Gastroesophageal sphincter (tissue), 4 donors: ENCODE measurements around the gene DHRS12. TPM values are rescaled to one million over a fixed set of nuclear protein-coding genes. Genes with fewer than 3 reads are reported as not detected.

Experiments used
- ATAC-seq: fragments of 150-250 bp; one replicate; pipeline ENCODE4 v1.9.1; 2016; ENCODE audit warnings: mild to moderate bottlenecking, moderate library complexity
- H3K27ac ChIP-seq, 4 donors: fragments of 200-600 bp; sonication (generic) in 3 of 4; 1 replicate in 3 of 4; 2 replicates in 1 of 4; pipeline ENCODE4 v1.5.1; 2016 to 2019
- H3K27me3 ChIP-seq: fragments of 200-600 bp; sonication (generic); one replicate; pipeline ENCODE4 v1.5.1; 2019
- H3K36me3 ChIP-seq, 2 donors: fragments of 200-600 bp; sonication (generic); one replicate each; pipeline ENCODE4 v1.5.1; 2019; ENCODE audit warnings: control low read depth in 1 of 2
- H3K4me1 ChIP-seq, 3 donors: fragments of 200-600 bp; sonication (generic); 1 replicate in 2 of 3; 2 replicates in 1 of 3; pipeline ENCODE4 v1.5.1; 2016 to 2019; ENCODE audit warnings: control low read depth in 2 of 3
- H3K4me3 ChIP-seq, 2 donors: fragments of 200-600 bp; sonication (generic); one replicate each; pipeline ENCODE4 v1.5.1; 2019; ENCODE audit warnings: mild to moderate bottlenecking in 1 of 2, moderate library complexity in 1 of 2
- H3K9me3 ChIP-seq, 3 donors: fragments of 200-600 bp; sonication (generic); one replicate each; pipeline ENCODE4 v1.5.1; 2017 to 2019; ENCODE audit warnings: control low read depth in 2 of 3
- CTCF ChIP-seq, 4 experiments: fragments of 200-600 bp in 2 of 4; fragments of 450-650 bp in 2 of 4; sonication (generic) in 1 of 4; IDR thresholded peaks; one replicate each; pipeline ENCODE4 v1.5.1; 2017 to 2019; ENCODE audit warnings: antibody characterized with exemption in 4 of 4, mild to moderate bottlenecking in 2 of 4, moderate library complexity in 2 of 4
- EP300 ChIP-seq: sonication (generic); formaldehyde crosslinking; IDR thresholded peaks from one replicate; pipeline ENCODE4 v1.6.1; 2017; ENCODE audit warnings: antibody characterized with exemption, mild to moderate bottlenecking
- POLR2A ChIP-seq, 2 donors: fragments of 450-650 bp; IDR thresholded peaks; one replicate each; pipeline ENCODE4 v1.6.1; 2017; ENCODE audit warnings: antibody characterized with exemption in 2 of 2, mild to moderate bottlenecking in 2 of 2, moderate library complexity in 1 of 2
- POLR2AphosphoS5 ChIP-seq: sonication (generic); formaldehyde crosslinking; IDR thresholded peaks from one replicate; pipeline ENCODE4 v1.6.1; 2017; ENCODE audit warnings: antibody characterized with exemption
- WGBS, 2 donors: methylation state at CpG; one replicate each; pipeline ENCODE4 v1.1.5; 2018; ENCODE audit warnings: low coverage in 1 of 2; 5-methylcytosine and 5-hydroxymethylcytosine counted together
- total RNA-seq, 4 donors: library from RNA; depleted of rRNA; stranded (reverse); fragments of >200 nt; gene quantifications; one replicate each; pipeline ENCODE4 v1.1.0, GENCODE V29; 2016

DHRS12 gene
- total RNA-seq, 4 donors from 2014 or later = 9.2 to 23.3 (median 19.2) TPM

- no peaks in the 10 kb centered on the region for H3K9me3 ChIP-seq
- H3K27me3 ChIP-seq = no peaks in the 10 kb centered on the region
- peak overlapping the region in 1 of 4 donors; percentile 71 for H3K27ac ChIP-seq
- peaks cover 0 to 45% (median 0%) of the 10 kb centered on the region in 3 donors for H3K4me1 ChIP-seq
- no peak overlapping the region for H3K4me3 ChIP-seq
- 87 to 92% methylated on average over 2 of the region's 2 CpGs for WGBS, 2 donors
- TF ChIP-seq POLR2A (IDR thresholded peaks at IDR 0.05) = no peak
- TF ChIP-seq CTCF (IDR thresholded peaks at IDR 0.05) = no peak
- no peak for TF ChIP-seq EP300
- TF ChIP-seq POLR2AphosphoS5 = no peak
- ATAC-seq = no peak
- H3K36me3 ChIP-seq = peaks cover 0 to 19% of the 10 kb centered on the region in 2 donors
Observed at GRCh38 chr13:51742031-51742430, 61.9 kb downstream of the DHRS12 start.

GRCh38 chr13:51740698-51741097 is 63.3 kb downstream of the DHRS12 start:
- 48 to 51% methylated on average over 4 to 5 of the region's 5 CpGs for whole genome bisulfite sequencing, 2 donors
- H3K27me3 ChIP-seq = no peaks in the 10 kb centered on the region
- peak overlapping the region in 3 of 4 donors; percentile 16 to 72 (median 71) for H3K27ac ChIP-seq

GRCh38 chr13:51739027-51739764 is 64.8 kb downstream of the DHRS12 start:
- peaks cover 0 to 19% of the 10 kb centered on the region in 2 donors for H3K36me3 ChIP-seq
- no peaks in the 10 kb centered on the region for H3K27me3 ChIP-seq
- no peaks in the 10 kb centered on the region for H3K9me3 ChIP-seq
- peak overlapping the region; percentile 45 to 72 (median 68) for H3K27ac ChIP-seq
- TF ChIP-seq POLR2AphosphoS5 (no peak), EP300 (no peak), POLR2A (IDR thresholded peaks at IDR 0.05) (no peak), CTCF (IDR thresholded peaks at IDR 0.05) (no peak)
- 56 to 87% methylated on average over 3 to 4 of the region's 6 CpGs for WGBS, 2 donors
- peak; percentile 32 for ATAC-seq
- peaks cover 0 to 37% (median 0%) of the 10 kb centered on the region in 3 donors for H3K4me1 ChIP-seq
- no peak overlapping the region for H3K4me3 ChIP-seq

More at GRCh38 chr13:51740698-51741097, 63.3 kb downstream of the DHRS12 start:
- no peak overlapping the region for H3K4me3 ChIP-seq
- H3K36me3 ChIP-seq = peaks cover 0 to 19% of the 10 kb centered on the region in 2 donors
- peak; percentile 16 for ATAC-seq
- no peaks in the 10 kb centered on the region for H3K9me3 ChIP-seq
- H3K4me1 ChIP-seq = peaks cover 0 to 37% (median 0%) of the 10 kb centered on the region in 3 donors
- TF ChIP-seq EP300 (no peak), CTCF (IDR thresholded peaks at IDR 0.05) (no peak), POLR2A (IDR thresholded peaks at IDR 0.05) (no peak), POLR2AphosphoS5 (no peak)

GRCh38 chr13:51738226-51738905 is 65.6 kb downstream of the DHRS12 start:
- WGBS, 2 donors = 81 to 94% methylated on average over 2 of the region's 2 CpGs
- Histone ChIP-seq H3K4me3 (no peak overlapping the region), H3K9me3 (no peaks in the 10 kb centered on the region), H3K4me1 (peaks cover 0 to 42% (median 0%) of the 10 kb centered on the region in 3 donors), H3K27me3 (no peaks in the 10 kb centered on the region), H3K27ac (peak overlapping the region in 2 of 4 donors; percentile 71 to 72), H3K36me3 (peaks cover 0 to 19% of the 10 kb centered on the region in 2 donors)
- no peak for ATAC-seq
- TF ChIP-seq POLR2AphosphoS5 = no peak
- TF ChIP-seq CTCF (IDR thresholded peaks at IDR 0.05) = no peak
- no peak for TF ChIP-seq POLR2A (IDR thresholded peaks at IDR 0.05)
- no peak for TF ChIP-seq EP300
